ENCODE results near the gene SERPING1.
"Not testable (repeated sequence)": the region's sequence is repeated elsewhere in the genome, so short reads cannot be mapped to it uniquely, and the experiment has no call there.

The SERPING1 gene

GRCh38 chr11:57651408-57651807 is 53.9 kb downstream of the SERPING1 start:
- no peak overlapping the region for H3K27ac Mint-ChIP-seq
- peaks cover 29% of the 10 kb centered on the region for H3K27me3 Mint-ChIP-seq
- peaks cover 54% of the 10 kb centered on the region for H3K4me1 Mint-ChIP-seq
- no peaks in the 10 kb centered on the region for H3K9me3 Mint-ChIP-seq
- no peak for DNase-seq
- ATAC-seq, result no peak
- H3K4me3 Mint-ChIP-seq, result no peak overlapping the region

- H3K9me3 Mint-ChIP-seq, ATAC-seq, DNase-seq, H3K27ac Mint-ChIP-seq: not testable (repeated sequence)
- Mint-ChIP-seq H3K4me3 (peak overlapping the region; percentile 47 to 62), H3K4me1 (peaks cover 53% of the 10 kb centered on the region), H3K27me3 (peaks cover 21% of the 10 kb centered on the region)
Measured at GRCh38 chr11:57652230-57652629, 54.7 kb downstream of the SERPING1 start.

- H3K4me1 Mint-ChIP-seq, result peaks cover 52% of the 10 kb centered on the region
- DNase-seq (no peak), ATAC-seq (no peak)
- no peaks in the 10 kb centered on the region for H3K9me3 Mint-ChIP-seq
- H3K27me3 Mint-ChIP-seq, result peaks cover 17% of the 10 kb centered on the region
- peak overlapping the region; percentile 47 to 62 for H3K4me3 Mint-ChIP-seq
- peak overlapping the region in 1 of 2 donors; percentile 64 for H3K27ac Mint-ChIP-seq
Measured at GRCh38 chr11:57652662-57653061, 55.2 kb downstream of the SERPING1 start.

- DNase-seq, result no peak
- no peak for ATAC-seq
- peaks cover 12% of the 10 kb centered on the region for H3K27me3 Mint-ChIP-seq
- peak overlapping the region; percentile 0 to 62 for H3K4me3 Mint-ChIP-seq
- H3K4me1 Mint-ChIP-seq, result peaks cover 52% of the 10 kb centered on the region
- no peaks in the 10 kb centered on the region for H3K9me3 Mint-ChIP-seq
- H3K27ac Mint-ChIP-seq, result no peak overlapping the region
Measured at GRCh38 chr11:57653163-57653562, 55.7 kb downstream of the SERPING1 start.

GRCh38 chr11:57656885-57657193 is 59.4 kb downstream of the SERPING1 start:
- H3K27me3 Mint-ChIP-seq, result no peaks in the 10 kb centered on the region
- no peak for DNase-seq
- H3K27ac Mint-ChIP-seq, result peak overlapping the region in 1 of 2 donors; percentile 99
- H3K9me3 Mint-ChIP-seq, result no peaks in the 10 kb centered on the region
- no peak for ATAC-seq
- H3K4me3 Mint-ChIP-seq, result peak overlapping the region; percentile 71 to 100
- peaks cover 49% of the 10 kb centered on the region for H3K4me1 Mint-ChIP-seq

- DNase-seq (peak; percentile 95 to 98), ATAC-seq (peak; percentile 99)
- peak within 1 kb of the TSS; percentile 99 to 100 for H3K4me3 Mint-ChIP-seq
- H3K27ac Mint-ChIP-seq, result peak within 1 kb of the TSS; percentile 95 to 99
- H3K27me3 Mint-ChIP-seq, result no peaks in the 10 kb centered on the region
- peaks cover 53% of the 10 kb centered on the region for H3K4me1 Mint-ChIP-seq
- H3K9me3 Mint-ChIP-seq, result no peaks in the 10 kb centered on the region
Measured at GRCh38 chr11:57657194-57658022, 59.9 kb downstream of the SERPING1 start, which contains the start of gene CLP1. Gene CLP1, plus strand, starts transcription at chr11:57657762. Its CDS starts 1,715 bp downstream, at chr11:57659477.

- peak overlapping the region; percentile 95 to 99 for H3K27ac Mint-ChIP-seq
- no peak for ATAC-seq
- DNase-seq, result no peak
- peak overlapping the region; percentile 99 to 100 for H3K4me3 Mint-ChIP-seq
- no peaks in the 10 kb centered on the region for H3K27me3 Mint-ChIP-seq
- H3K9me3 Mint-ChIP-seq, result no peaks in the 10 kb centered on the region
- peaks cover 55% of the 10 kb centered on the region for H3K4me1 Mint-ChIP-seq
Measured at GRCh38 chr11:57658023-57658361, 60.5 kb downstream of the SERPING1 start.

- DNase-seq (no peak), ATAC-seq (no peak)
- Mint-ChIP-seq H3K27ac (no peak overlapping the region), H3K4me1 (peaks cover 51% of the 10 kb centered on the region), H3K4me3 (no peak overlapping the region), H3K9me3 (no peaks in the 10 kb centered on the region), H3K27me3 (no peaks in the 10 kb centered on the region)
Measured at GRCh38 chr11:57659669-57660068, 62.2 kb downstream of the SERPING1 start.

- Mint-ChIP-seq H3K4me3 (no peak overlapping the region), H3K27ac (no peak overlapping the region)
- DNase-seq, result no peak
Measured at GRCh38 chr11:57662893-57663292, 65.4 kb downstream of the SERPING1 start.

GRCh38 chr11:57663975-57664374 is 66.5 kb downstream of the SERPING1 start:
- ATAC-seq (no peak), DNase-seq (no peak)
- Mint-ChIP-seq H3K27ac (no peak overlapping the region), H3K9me3 (no peaks in the 10 kb centered on the region), H3K27me3 (no peaks in the 10 kb centered on the region), H3K4me1 (peaks cover 35% of the 10 kb centered on the region), H3K4me3 (no peak overlapping the region)

More at GRCh38 chr11:57662893-57663292, 65.4 kb downstream of the SERPING1 start:
- ATAC-seq, result no peak
- H3K27me3 Mint-ChIP-seq, result no peaks in the 10 kb centered on the region
- no peaks in the 10 kb centered on the region for H3K9me3 Mint-ChIP-seq
- peaks cover 46% of the 10 kb centered on the region for H3K4me1 Mint-ChIP-seq
